HUDEP-2 (cell line): ENCODE results near the gene ACSL6.
"Not testable (repeated sequence)": the region's sequence is repeated elsewhere in the genome, so short reads cannot be mapped to it uniquely, and the experiment has no call there.

Experiments used
- DNase-seq, 76 experiments: peaks; one replicate each; lab custom pipeline; 2025; ENCODE audit not compliant: unreplicated experiment in 76 of 76; lab: John Stamatoyannopoulos, UW

The ACSL6 gene

DNA sequence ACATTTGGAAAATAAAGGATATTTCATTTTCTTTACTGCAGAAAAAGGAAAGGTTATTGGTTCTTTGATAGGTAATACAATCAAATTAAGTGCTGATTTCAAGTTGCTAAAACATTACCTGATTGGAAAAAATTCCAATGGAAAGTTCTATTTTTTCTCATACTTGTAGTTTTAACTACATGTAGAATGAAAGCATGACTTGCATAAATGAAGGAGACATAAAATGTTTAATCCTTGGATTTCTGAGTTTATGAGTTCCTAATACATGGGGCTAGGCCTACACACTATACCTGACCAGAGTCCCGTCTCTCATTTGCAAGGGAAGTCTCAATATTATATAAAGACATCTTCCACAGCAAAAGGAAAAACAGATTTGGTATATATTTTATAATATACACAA, 60.8 kb downstream of the ACSL6 start:
- no peak for DNase-seq

DNA sequence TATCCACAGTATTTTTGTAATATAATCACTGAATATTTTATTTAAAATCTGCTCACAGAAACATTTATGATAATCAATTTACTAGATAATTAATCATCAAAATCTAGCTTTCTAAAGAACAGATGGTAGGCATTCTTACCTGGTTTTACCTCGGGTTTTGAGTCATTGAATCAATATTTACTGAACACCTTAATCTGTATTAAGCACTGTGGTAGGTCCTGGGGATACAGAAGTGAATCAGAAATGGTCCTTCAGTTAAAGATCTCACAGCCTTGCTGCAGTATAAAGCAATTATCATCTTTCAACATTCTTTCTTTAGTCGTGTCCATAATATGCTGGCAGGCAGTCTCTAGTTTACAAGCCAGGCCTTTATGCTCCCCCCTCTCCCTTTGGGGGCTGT, 64.0 kb downstream of the ACSL6 start:
- DNase-seq = no peak

DNA sequence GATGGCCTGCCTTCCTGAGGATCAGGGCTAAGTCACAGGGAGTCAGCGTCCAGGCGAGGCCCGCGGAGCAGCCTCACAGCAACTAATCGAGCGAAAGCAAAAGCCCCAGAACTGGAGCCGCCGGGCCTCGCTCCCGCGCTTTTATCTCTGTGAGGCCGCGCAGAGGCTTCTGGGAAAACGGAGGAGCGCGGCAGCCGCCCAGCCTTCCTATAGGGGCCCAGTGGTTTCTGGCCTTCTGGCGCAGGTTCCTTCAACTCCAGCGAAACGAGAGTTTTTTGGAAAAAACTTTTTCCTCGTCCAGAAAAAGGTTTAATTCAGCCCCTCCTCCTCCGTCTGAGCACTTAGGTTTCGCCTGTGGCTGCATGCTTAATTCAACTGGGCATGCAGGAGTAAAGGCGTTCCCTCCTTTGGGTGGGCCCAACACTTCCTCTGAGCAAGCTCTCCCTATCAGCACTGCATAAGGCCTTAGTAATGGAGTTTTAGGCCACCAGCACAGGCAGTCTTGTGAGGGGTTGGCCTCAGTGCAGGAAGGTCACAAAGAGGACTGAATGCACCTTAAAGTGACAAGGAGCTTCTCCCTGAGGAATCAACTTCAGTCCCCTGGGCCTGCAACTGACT, 65.8 kb downstream of the ACSL6 start, which contains the start of gene MEIKIN:
Gene MEIKIN, minus strand, starts transcription at position 113 of the 618 bp plus-strand sequence. CDS start 158 bp downstream, outside the sequence.
- DNase-seq = no peak

DNA sequence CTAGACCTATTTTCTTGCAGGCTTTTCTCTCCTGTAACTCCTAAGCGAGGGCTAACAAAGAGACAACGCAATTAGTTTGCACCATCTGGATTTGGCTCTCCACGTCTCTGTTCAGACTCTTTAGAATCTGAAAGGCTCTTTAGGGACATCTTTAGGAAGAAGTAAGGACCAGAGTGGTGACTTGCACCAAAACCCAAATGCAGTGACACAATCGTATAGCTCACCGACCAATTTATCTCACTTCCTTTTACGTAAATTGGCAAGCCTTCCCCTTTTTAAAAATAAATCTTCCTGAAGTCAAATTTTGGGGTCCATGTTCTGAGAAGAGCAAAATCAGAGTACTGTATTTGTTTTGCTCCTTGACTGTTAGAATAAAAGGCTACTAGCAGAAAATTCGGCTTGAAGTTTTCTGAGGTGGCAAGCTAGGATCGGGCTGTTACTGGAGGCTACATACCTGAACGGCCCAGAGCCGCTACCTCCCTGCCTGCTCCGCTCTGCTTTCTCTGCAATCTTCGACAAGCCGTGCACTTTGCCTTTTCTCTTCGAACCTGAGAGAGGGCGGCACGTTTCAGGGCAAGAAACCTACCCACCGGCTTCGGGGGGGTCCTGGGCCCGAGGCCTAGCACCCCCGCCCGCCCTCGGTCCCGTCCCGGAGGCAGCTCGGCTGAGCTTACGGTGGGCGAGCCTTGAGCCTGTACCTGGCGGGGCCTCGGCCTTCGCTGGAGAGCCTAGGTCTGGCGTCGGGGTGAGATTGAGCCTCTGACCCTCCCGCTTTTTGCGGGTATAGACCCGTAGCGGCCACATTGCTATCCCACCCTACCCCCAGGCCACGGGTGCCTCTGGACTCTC, 66.5 kb downstream of the ACSL6 start:
- DNase-seq = no peak

DNA sequence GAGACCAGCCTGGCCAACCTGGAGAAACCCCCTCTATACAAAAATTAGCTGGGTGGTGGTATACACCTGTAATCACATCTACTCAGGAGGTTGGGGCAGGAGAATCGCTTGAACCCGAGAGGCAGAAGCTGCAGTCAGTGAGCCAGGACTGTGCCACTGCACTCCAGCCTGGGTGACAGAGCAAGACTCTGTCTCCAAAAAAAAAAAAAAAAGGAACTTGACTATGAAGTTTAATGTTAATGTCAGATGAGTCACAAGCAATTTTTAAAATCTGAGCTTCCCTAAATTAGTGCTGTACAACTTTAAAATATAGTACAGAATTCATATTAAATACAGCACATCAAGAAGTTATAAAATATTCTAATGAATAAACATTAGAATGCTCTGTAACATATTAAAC, 67.5 kb downstream of the ACSL6 start:
- DNase-seq = no peak

DNA sequence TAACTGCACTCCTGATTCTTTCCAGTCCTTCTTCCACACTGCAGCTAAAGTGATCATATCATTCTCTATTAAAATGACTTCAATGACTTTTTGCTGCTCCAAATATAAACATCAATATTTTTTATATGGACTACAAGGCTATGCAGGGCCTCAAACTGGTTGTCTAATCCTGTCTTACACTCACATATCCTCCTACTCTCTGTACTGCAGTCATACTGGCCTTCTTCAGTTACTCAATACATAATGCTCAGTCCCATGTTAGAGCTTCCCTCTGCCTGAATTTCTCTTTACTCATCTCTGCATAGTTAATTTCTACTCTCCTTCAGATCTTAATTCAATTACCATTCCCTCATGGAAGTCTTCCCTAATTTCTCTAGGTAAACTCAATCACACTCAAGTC, 69.4 kb downstream of the ACSL6 start:
- DNase-seq = no peak

DNA sequence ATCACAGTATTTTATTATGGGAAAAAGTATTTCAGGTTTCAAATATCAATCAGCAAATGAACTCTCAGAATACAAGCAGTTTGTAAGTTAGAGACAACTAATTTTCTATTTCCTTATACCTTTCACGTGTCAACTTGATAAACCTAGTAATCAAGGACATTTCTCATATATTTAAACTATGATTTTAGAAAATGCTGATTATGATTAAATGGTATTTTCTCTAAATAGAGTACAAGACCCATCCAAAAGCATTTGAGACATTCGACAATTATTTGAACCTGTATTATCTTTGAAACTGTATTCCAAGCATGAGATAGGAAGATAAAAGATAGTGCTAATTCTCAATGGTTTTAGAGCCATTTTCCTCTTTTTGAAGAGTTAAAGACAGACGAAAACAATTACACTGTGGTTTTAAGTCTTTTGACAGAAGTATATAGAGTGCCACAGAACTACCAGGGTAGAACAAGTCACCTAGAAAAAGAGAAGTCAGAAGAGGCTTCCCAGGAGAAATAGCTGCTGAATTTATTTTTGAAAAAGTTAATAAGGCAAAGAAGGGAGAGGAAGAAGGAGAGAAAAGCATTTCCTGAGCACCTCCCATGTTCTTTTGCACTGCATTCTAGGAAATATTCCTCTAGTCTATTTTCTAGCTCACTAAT, 71.6 kb downstream of the ACSL6 start:
- no peak for DNase-seq

DNA sequence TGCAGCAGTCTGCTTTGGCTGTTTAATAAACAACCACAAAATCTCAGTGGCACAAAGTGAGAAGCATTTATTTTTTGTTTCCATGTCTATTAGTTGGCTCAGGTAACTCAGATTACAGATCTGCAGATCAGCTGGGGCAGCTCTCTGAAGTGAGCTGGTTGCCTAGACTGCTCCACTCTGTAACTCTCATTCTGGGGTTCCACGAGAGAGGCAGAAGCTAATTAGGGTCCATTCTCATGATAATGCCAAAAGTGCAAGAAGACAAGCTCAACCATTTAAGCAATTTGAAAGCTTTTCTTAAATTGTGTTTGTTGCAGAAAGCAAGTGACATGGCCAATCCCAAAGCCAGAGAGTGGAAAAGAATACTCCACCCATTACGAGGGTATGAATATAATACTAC, 79.2 kb downstream of the ACSL6 start:
- DNase-seq = no peak

DNA sequence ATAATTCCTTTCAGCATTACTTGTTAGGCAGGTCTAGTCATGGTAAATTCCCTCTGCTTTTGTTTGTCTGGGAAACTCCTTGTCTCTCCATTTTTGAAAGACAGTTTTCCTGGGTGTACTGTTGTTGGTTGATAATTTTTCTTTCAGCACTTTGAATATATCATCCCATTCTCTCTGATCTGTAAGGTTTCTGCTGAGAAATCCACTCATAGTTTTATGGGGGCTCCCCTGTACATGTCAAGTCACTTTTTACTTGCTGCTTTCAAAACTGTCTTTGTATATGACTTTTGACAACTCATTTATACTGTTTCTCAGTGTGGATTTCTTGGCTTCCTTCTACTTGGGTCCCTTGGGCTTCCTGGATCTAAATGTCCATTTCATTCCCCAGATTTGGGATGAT, 82.5 kb downstream of the ACSL6 start:
- DNase-seq = no peak

DNA sequence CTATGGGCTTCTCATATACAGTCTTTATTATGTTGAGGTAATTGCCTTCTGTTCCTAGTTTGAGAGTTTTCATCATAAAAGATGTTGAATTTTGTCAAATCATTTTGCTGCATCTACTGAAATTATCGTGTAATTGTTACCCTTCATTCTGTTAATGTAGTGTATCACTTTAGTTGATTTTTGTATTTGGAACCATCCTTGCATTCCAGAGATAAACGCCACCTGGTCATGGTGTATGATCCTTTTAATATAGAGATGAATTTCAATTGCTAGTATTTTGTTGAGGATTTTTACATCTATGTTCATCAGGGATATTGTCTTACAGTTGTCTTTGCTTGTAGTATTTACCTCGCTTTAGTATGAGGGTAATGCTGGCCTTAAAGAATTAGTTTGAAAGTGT, 85.3 kb downstream of the ACSL6 start:
- DNase-seq = no peak

DNA sequence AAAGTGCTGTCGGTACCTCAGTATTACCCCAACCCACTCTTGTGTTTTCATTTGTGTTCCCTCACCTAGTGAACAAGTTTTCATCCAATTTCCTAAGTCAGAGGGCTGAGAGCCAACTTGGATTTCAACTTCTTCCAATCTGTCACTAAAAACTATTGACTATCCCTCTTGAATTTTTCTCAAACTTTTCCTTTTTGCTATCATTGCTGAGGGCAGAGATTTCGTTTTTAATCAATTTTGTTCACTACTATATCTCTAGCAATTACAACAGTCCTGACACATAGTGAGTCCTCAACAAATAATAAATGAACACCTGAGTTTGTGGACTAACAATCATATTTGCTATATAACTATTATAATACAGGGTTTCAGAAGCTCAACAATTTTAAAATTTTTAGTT, 95.0 kb downstream of the ACSL6 start:
- no peak for DNase-seq

DNA sequence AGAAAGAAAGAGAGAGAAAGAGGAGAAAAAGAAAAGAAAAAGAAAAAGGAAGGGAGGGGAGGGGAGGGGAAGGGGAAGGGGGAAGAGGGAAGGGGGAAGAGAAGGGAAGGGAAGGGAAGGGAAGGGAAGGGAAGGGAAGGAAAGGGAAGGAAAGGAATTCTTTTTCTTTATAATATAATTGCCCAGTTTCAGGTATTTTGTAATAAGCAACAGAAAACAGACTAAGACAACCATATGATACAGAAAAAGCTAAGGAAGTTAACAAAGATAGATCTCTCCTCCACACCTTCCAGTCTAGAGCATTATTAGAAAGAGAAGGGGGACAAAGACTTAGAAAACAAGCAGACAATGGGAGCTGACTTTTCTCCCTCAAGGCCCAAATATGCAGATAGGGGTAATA, 97.0 kb downstream of the ACSL6 start:
- no peak for DNase-seq

DNA sequence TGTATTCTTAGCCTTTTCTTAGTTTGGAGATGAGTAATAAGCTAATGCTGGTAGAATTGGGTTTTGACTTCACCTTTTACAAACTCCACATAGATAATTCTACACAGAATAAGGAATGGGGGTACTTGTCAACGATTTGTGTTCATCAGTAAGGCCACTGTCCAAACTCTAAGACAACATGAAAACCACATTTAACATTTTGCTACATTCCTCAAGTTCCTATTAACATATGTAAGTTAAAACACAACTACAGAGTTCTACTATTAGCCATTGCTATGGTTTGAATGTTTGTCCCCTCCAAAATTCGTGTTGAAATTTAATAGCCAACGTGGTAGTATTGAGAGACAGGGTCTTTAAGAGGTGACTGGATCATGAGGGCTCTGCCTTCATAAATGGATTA, 97.9 kb downstream of the ACSL6 start:
- DNase-seq = no peak

DNA sequence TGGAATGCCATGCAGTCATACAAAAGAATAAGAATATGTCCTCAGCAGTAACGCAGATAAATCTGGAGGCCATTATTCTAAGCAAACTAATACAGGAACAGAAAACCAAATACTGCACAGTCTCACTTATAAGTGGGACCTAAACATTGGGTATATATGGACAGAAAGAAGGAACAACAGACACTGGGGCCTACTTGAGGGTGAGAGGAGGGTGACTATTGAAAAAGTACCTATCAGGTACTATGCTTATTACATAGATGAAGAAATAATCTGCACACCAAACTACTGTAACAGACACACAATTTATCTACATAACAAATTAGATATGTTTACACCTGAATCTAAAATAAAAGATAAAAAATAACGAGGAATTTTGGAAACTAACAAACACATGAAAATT, 104.8 kb downstream of the ACSL6 start:
- no peak for DNase-seq

DNA sequence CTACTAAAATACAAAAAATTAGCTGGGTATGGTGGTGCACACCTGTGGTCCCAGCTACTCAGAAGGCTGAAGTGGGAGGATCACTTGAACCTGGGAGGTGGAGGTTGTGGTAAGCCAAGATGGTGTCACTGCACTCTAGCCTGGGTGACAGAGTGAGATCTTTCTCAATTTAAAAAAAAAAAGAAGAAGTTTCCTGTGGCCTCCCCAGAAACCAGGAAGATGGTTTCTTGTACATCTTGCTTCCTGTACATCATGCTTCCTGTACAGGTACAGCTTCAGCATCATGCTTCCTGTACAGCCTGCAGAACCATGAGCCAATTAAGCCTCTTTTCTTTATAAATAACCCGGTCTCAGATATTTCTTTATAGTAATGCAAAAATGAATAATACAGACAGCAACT, 109.2 kb downstream of the ACSL6 start:
- DNase-seq = not testable (repeated sequence)
